HepG2 (cell line): ENCODE results near the gene EYA2. TPM values are rescaled to one million over a fixed set of nuclear protein-coding genes. Genes with fewer than 3 reads are reported as not detected.

Source experiments
- ATAC-seq: fragments of 200-7000 bp; cut with Tn5 transposase; 3 replicates; pipeline ENCODE4 v1.9.1; 2020; ENCODE audit warnings: mild to moderate bottlenecking, moderate library complexity
- BruUV-seq: library from RNA; stranded (reverse); fragments of 400-500 nt; replicated peaks from 2 replicates; lab custom pipeline; 2021; lab: Mats Ljungman, UMichigan
- CTCF ChIA-PET: fragments of 300-600 bp; formaldehyde crosslinking; extraction: SDS; loops from one replicate; lab custom pipeline; 2021; ENCODE audit warnings: low total read pairs, inconsistent platforms, low intra/inter-chr PET ratio; lab: Yijun Ruan, JAX
- POLR2A ChIA-PET: fragments of 350-600 bp; sonication (Branson Sonifier 250); formaldehyde crosslinking; loops from one replicate; lab custom pipeline; 2020; ENCODE audit warnings: antibody characterized with exemption, inconsistent platforms; lab: Yijun Ruan, JAX
- DNase-seq: peaks from one replicate; pipeline ENCODE4 v3.0.0-alpha.2; 2015; ENCODE audit warnings: low spot score
- FAIRE-seq: peaks from 3 replicates; lab custom pipeline; 2011; peaks lifted over from hg19 to GRCh38; lab: Jason Lieb, UNC
- H2AFZ ChIP-seq: one replicate; pipeline ENCODE4 v1.6.1; 2011; ENCODE audit warnings: low read length, inconsistent platforms
- H3K27ac ChIP-seq: fragments of 300-600 bp; 3 replicates; pipeline ENCODE4 v1.8.0; 2011; ENCODE audit warnings: mixed run types, mild to moderate bottlenecking, mixed read lengths, low read length, inconsistent platforms; ENCODE audit not compliant: insufficient read depth; ENCODE audit errors: extremely low read length
- H3K27me3 ChIP-seq, 2 experiments: fragments of 200-600 bp in 1 of 2; 2 replicates in 1 of 2; 3 replicates in 1 of 2; pipeline versions ENCODE4 v1.6.0 to v1.8.0; 2011; ENCODE audit warnings: low read length in 2 of 2, mild to moderate bottlenecking in 2 of 2, moderate library complexity in 2 of 2, inconsistent platforms in 1 of 2; ENCODE audit not compliant: insufficient read depth in 2 of 2, control insufficient read depth in 1 of 2
- H3K36me3 ChIP-seq, 2 experiments: fragments of 200-600 bp in 1 of 2; replicated peaks in 1 of 2; 2 replicates in 1 of 2; 3 replicates in 1 of 2; pipeline versions ENCODE4 v1.5.1 to v1.8.0; 2011; ENCODE audit warnings: low read length in 2 of 2, inconsistent platforms in 1 of 2; ENCODE audit not compliant: insufficient read depth in 2 of 2, control insufficient read depth in 1 of 2
- H3K4me1 ChIP-seq: 2 replicates; pipeline ENCODE4 v1.5.1; 2012; ENCODE audit warnings: low read length, inconsistent platforms; ENCODE audit not compliant: insufficient read depth
- H3K4me2 ChIP-seq: 2 replicates; pipeline ENCODE4 v1.6.0; 2011; ENCODE audit warnings: low read depth, low read length, inconsistent platforms
- H3K4me3 ChIP-seq, 3 experiments: fragments of 200-600 bp in 1 of 3; sonication (generic), shearing (Covaris generic) in 1 of 3; replicated peaks in 1 of 3; 2 replicates each; pipeline ENCODE4 v1.5.1; 2011 to 2016; ENCODE audit warnings: low read length in 3 of 3, inconsistent platforms in 2 of 3, low read depth in 2 of 3, mild to moderate bottlenecking in 2 of 3, control low read depth in 1 of 3, mixed read lengths in 1 of 3; ENCODE audit not compliant: insufficient read depth in 1 of 3
- H3K79me2 ChIP-seq: one replicate; pipeline ENCODE4 v1.6.1; 2011; ENCODE audit warnings: low read length, inconsistent platforms; ENCODE audit not compliant: insufficient read depth
- H3K9ac ChIP-seq: 2 replicates; pipeline ENCODE4 v1.6.0; 2011; ENCODE audit warnings: mild to moderate bottlenecking, low read depth, low read length, inconsistent platforms; ENCODE audit not compliant: insufficient read depth
- H3K9me3 ChIP-seq: 2 replicates; pipeline ENCODE4 v1.5.1; 2012; ENCODE audit warnings: mild to moderate bottlenecking, low read length
- H4K20me1 ChIP-seq: 2 replicates; pipeline ENCODE4 v1.6.0; 2011; ENCODE audit warnings: inconsistent platforms, mild to moderate bottlenecking, low read length, moderate library complexity; ENCODE audit not compliant: insufficient read depth
- ARNTL ChIP-seq: sonication (generic); formaldehyde crosslinking; IDR thresholded peaks from 2 replicates; pipeline ENCODE4 v1.4.0; 2020; ENCODE audit warnings: mild to moderate bottlenecking, missing genetic modification reagents
- DNMT1 ChIP-seq: sonication (generic); formaldehyde crosslinking; IDR thresholded peaks from 2 replicates; pipeline ENCODE4 v1.5.1; 2020; ENCODE audit warnings: mild to moderate bottlenecking, missing genetic modification reagents
- ESRRA ChIP-seq: sonication (generic); formaldehyde crosslinking; IDR thresholded peaks from 2 replicates; pipeline ENCODE4 v1.5.1; 2020; ENCODE audit warnings: mild to moderate bottlenecking, low read depth, missing genetic modification reagents
- FOXO4 ChIP-seq: sonication (generic); formaldehyde crosslinking; conservative IDR thresholded peaks from 2 replicates; pipeline ENCODE4 v1.8.1; 2023; ENCODE audit warnings: missing genetic modification reagents
- HNF4A ChIP-seq: sonication (generic); formaldehyde crosslinking; IDR thresholded peaks from 2 replicates; pipeline ENCODE4 v1.4.0; 2020; ENCODE audit warnings: missing genetic modification reagents
- HOXA3 ChIP-seq: sonication (generic); formaldehyde crosslinking; IDR thresholded peaks from 2 replicates; pipeline ENCODE4 v1.5.0; 2020; ENCODE audit warnings: missing genetic modification reagents
- MTERF4 ChIP-seq: sonication (generic); formaldehyde crosslinking; IDR thresholded peaks from 2 replicates; pipeline ENCODE4 v1.8.0; 2023; ENCODE audit warnings: mild to moderate bottlenecking, missing genetic modification reagents
- PHF5A ChIP-seq: IDR thresholded peaks from one replicate; pipeline ENCODE4 v1.6.1; 2018; ENCODE audit warnings: low read depth, missing genetic modification reagents; ENCODE audit not compliant: unreplicated experiment
- PRDM15 ChIP-seq: sonication (generic); formaldehyde crosslinking; IDR thresholded peaks from 2 replicates; pipeline ENCODE4 v1.4.0; 2020; ENCODE audit warnings: missing genetic modification reagents
- WIZ ChIP-seq: sonication (generic); formaldehyde crosslinking; IDR thresholded peaks from 2 replicates; pipeline ENCODE4 v1.5.1; 2020; ENCODE audit warnings: mild to moderate bottlenecking, missing genetic modification reagents
- ZNF292 ChIP-seq: sonication (generic); formaldehyde crosslinking; IDR thresholded peaks from 2 replicates; pipeline ENCODE4 v1.8.1; 2022; ENCODE audit warnings: mild to moderate bottlenecking, low read depth, missing genetic modification reagents, borderline replicate concordance
- ZNF484 ChIP-seq: sonication (generic); formaldehyde crosslinking; IDR thresholded peaks from 2 replicates; pipeline ENCODE4 v1.5.1; 2020; ENCODE audit warnings: mild to moderate bottlenecking, low read depth, missing genetic modification reagents, borderline replicate concordance
- ZNF563 ChIP-seq: sonication (generic); formaldehyde crosslinking; IDR thresholded peaks from 2 replicates; pipeline ENCODE4 v1.8.0; 2022; ENCODE audit warnings: mild to moderate bottlenecking, moderate library complexity, missing genetic modification reagents
- ZNF629 ChIP-seq: sonication (generic); formaldehyde crosslinking; conservative IDR thresholded peaks from 2 replicates; pipeline ENCODE4 v1.5.0; 2020; ENCODE audit warnings: missing genetic modification reagents
- ZNF709 ChIP-seq: sonication (generic); formaldehyde crosslinking; IDR thresholded peaks from 2 replicates; pipeline ENCODE4 v1.5.0; 2020; ENCODE audit warnings: mild to moderate bottlenecking, missing genetic modification reagents
- WGBS: methylation state at CpG from one replicate; pipeline ENCODE4 v1.1.6; 2017; ENCODE audit warnings: low lambda C conversion rate; 5-methylcytosine and 5-hydroxymethylcytosine counted together
- in situ Hi-C: cut with HindIII; loops from 2 replicates; pipeline ENCODE4 v1.10.0; 2017; ENCODE audit warnings: low pct_unique_long_range_greater_than_20kb; ENCODE audit not compliant: extremely low pct_ligation_motif_present
- intact Hi-C: fragments of 100-400 bp; cut with micrococcal nuclease; formaldehyde crosslinking; loops from one replicate; pipeline ENCODE4 v1.10.0; 2022; ENCODE audit not compliant: unreplicated experiment
- polyA plus RNA-seq, 8 experiments: library from polyadenylated mRNA; depleted of rRNA in 3 of 8; stranded (reverse) in 7 of 8; unstranded in 1 of 8; fragments of >200 nt; fragmentation: Illumina TruSeq in 4 of 8; extraction: Trizol in 4 of 8; gene quantifications; 2 replicates each; pipeline versions ENCODE4 v1.2.1 to v1.2.3, GENCODE V29; 2011 to 2016; ENCODE audit warnings: low read depth in 4 of 8, missing spikeins in 1 of 8, mixed read lengths in 1 of 8; ENCODE audit not compliant: insufficient read depth in 1 of 8
- total RNA-seq, 5 experiments: library from RNA; depleted of rRNA; stranded (reverse); fragments of >200 nt; fragmentation: Illumina TruSeq; extraction: Trizol; gene quantifications; 2 replicates each; pipeline ENCODE4 v1.2.3, GENCODE V29; 2016; ENCODE audit warnings: low read depth in 1 of 5

The EYA2 gene
- total and polyA plus RNA-seq, 2 of the 13 experiments (the other 11 are each of a cell fraction or from before 2014, with no cell fraction given): not detected

- H3K79me2 ChIP-seq: no peaks in the 10 kb centered on the region
- WGBS: 51% methylated on average over 16 of the region's 17 CpGs
- peak; percentile 9; the same call in 2 of the 3 replicates for ATAC-seq
- in situ Hi-C loops (no loop called here), intact Hi-C loops (no loop called here)
- H3K9ac ChIP-seq: no peak overlapping the region
- no peak overlapping the region for H3K4me2 ChIP-seq
- no peak for DNase-seq
- no TSS peak for BruUV-seq
- no peaks in the 10 kb centered on the region for H3K9me3 ChIP-seq
- POLR2A ChIA-PET: no interaction called here
- H3K27me3 ChIP-seq: peaks cover 3 to 27% of the 10 kb centered on the region in 2 experiments; a peak in 3 of 5 replicates
- H2AFZ ChIP-seq: no peak overlapping the region
- no peaks in the 10 kb centered on the region for H4K20me1 ChIP-seq
- no peak overlapping the region for H3K4me3 ChIP-seq
- CTCF ChIA-PET: no interaction called here
- H3K36me3 ChIP-seq: no peaks in the 10 kb centered on the region
- no peak for FAIRE-seq
- no peak overlapping the region for H3K27ac ChIP-seq
- peaks cover 13% of the 10 kb centered on the region for H3K4me1 ChIP-seq
- TF ChIP-seq ZNF292 (CRISPR knock-in tag) (0 out of 2 replicates have a peak, but pooled peaks have one; percentile 8), DNMT1 (CRISPR knock-in tag) (0 out of 2 replicates have a peak, but pooled peaks have one; percentile 16), ZNF484 (CRISPR knock-in tag) (0 out of 2 replicates have a peak, but pooled peaks have one; percentile 34), ZNF563 (0 out of 2 replicates have a peak, but pooled peaks have one; percentile 32), ARNTL (CRISPR knock-in tag) (0 out of 2 replicates have a peak, but pooled peaks have one; percentile 21), WIZ (CRISPR knock-in tag) (no peak), PRDM15 (CRISPR knock-in tag) (no peak), ESRRA (peak; percentile 34; the same call in 1 of the 2 replicates), PHF5A (no peak), ZNF709 (0 out of 2 replicates have a peak, but pooled peaks have one; percentile 48), FOXO4 (CRISPR knock-in tag) (0 out of 2 replicates have a peak, but pooled peaks have one; percentile 85), ZNF629 (CRISPR knock-in tag) (peak; percentile 74), MTERF4 (CRISPR knock-in tag) (peak; percentile 33; the same call in 1 of the 2 replicates), HOXA3 (CRISPR knock-in tag) (0 out of 2 replicates have a peak, but pooled peaks have one; percentile 29), HNF4A (CRISPR knock-in tag) (peak; percentile 60; the same call in 1 of the 2 replicates)
Observed at GRCh38 chr20:46964618-46965455, 70.2 kb downstream of the EYA2 start.
